Caco-2 (cell line): Measurements from ENCODE around the gene KCNH4. TPM values are rescaled to one million over a fixed set of nuclear protein-coding genes. Genes with fewer than 3 reads are reported as not detected.

Experiments used
- BruUV-seq: library from RNA; stranded (reverse); fragments of 400-500 nt; replicated peaks from 2 replicates; lab custom pipeline; 2021; lab: Mats Ljungman, UMichigan
- CTCF ChIA-PET: fragments of 300-600 bp; sonication (Branson Sonifier 250); formaldehyde crosslinking; loops from one replicate; lab custom pipeline; 2022; ENCODE audit warnings: antibody characterized with exemption; lab: Charles Lee
- POLR2A ChIA-PET: fragments of 300-600 bp; sonication (Branson Sonifier 250); formaldehyde crosslinking; loops from one replicate; lab custom pipeline; 2022; ENCODE audit warnings: antibody characterized with exemption; lab: Charles Lee
- DNase-seq, 2 experiments: peaks; one replicate each; pipeline versions ENCODE4 v3.0.0 to v3.0.0-alpha.2; 2020 to 2022
- H3K27me3 ChIP-seq: replicated peaks from 2 replicates; pipeline ENCODE4 v1.6.0; 2011; ENCODE audit warnings: low read length; ENCODE audit not compliant: control insufficient read depth, insufficient read depth
- H3K36me3 ChIP-seq: 2 replicates; pipeline ENCODE4 v1.5.1; 2011; ENCODE audit warnings: low read length; ENCODE audit not compliant: control insufficient read depth, insufficient read depth
- H3K4me1 ChIP-seq: fragments of 250-450 bp; sonication (Bioruptor Pico); 2 replicates; pipeline ENCODE4 v1.5.1; 2020; ENCODE audit warnings: mild to moderate bottlenecking
- H3K4me3 ChIP-seq: 2 replicates; pipeline ENCODE4 v1.5.1; 2011; ENCODE audit warnings: low read depth, mild to moderate bottlenecking, control low read depth, low read length
- H3K9me3 ChIP-seq: fragments of 250-450 bp; sonication (Bioruptor Pico); 2 replicates; pipeline ENCODE4 v1.5.1; 2020; ENCODE audit warnings: mild to moderate bottlenecking, moderate library complexity
- H3K27ac Mint-ChIP-seq: one replicate; pipeline ENCODE4 v1.8.0; 2022; ENCODE audit warnings: mixed read lengths; ENCODE audit not compliant: unreplicated experiment
- H3K27me3 Mint-ChIP-seq: one replicate; pipeline ENCODE4 v1.8.0; 2022; ENCODE audit warnings: mixed read lengths; ENCODE audit not compliant: insufficient read depth, unreplicated experiment
- H3K36me3 Mint-ChIP-seq: one replicate; pipeline ENCODE4 v1.8.0; 2022; ENCODE audit warnings: mild to moderate bottlenecking, mixed read lengths; ENCODE audit not compliant: insufficient read depth, unreplicated experiment
- H3K4me1 Mint-ChIP-seq: one replicate; pipeline ENCODE4 v1.8.0; 2022; ENCODE audit warnings: low read depth, mixed read lengths; ENCODE audit not compliant: unreplicated experiment
- H3K4me3 Mint-ChIP-seq: one replicate; pipeline ENCODE4 v1.8.0; 2022; ENCODE audit warnings: mild to moderate bottlenecking, moderate library complexity, mixed read lengths; ENCODE audit not compliant: unreplicated experiment
- H3K9me3 Mint-ChIP-seq: one replicate; pipeline ENCODE4 v1.8.0; 2022; ENCODE audit warnings: mixed read lengths; ENCODE audit not compliant: unreplicated experiment
- intact Hi-C: fragments of 100-400 bp; cut with micrococcal nuclease; formaldehyde crosslinking; loops from one replicate; pipeline ENCODE4 v1.10.0; 2022; ENCODE audit not compliant: unreplicated experiment
- total RNA-seq: library from RNA; stranded (reverse); gene quantifications from 2 replicates; pipeline ENCODE4 v1.2.3, GENCODE V29; 2022
- TF ChIP-seq, protein P1 (sequence below), 2 experiments: fragments of 200-600 bp in 1 of 2; IDR thresholded peaks; 1 replicate in 1 of 2; 2 replicates in 1 of 2; pipeline versions ENCODE4 v1.5.1 to v1.8.0; 2011 to 2022; ENCODE audit warnings: antibody characterized with exemption in 1 of 2, control low read depth in 1 of 2, inconsistent platforms in 1 of 2, low read depth in 1 of 2, low read length in 1 of 2, mild to moderate bottlenecking in 1 of 2, moderate library complexity in 1 of 2; ENCODE audit not compliant: insufficient read depth in 1 of 2, severe bottlenecking in 1 of 2, unreplicated experiment in 1 of 2

Gene KCNH4
- total RNA-seq, 1 experiment from 2014 or later, result 0.07 TPM

DNA sequence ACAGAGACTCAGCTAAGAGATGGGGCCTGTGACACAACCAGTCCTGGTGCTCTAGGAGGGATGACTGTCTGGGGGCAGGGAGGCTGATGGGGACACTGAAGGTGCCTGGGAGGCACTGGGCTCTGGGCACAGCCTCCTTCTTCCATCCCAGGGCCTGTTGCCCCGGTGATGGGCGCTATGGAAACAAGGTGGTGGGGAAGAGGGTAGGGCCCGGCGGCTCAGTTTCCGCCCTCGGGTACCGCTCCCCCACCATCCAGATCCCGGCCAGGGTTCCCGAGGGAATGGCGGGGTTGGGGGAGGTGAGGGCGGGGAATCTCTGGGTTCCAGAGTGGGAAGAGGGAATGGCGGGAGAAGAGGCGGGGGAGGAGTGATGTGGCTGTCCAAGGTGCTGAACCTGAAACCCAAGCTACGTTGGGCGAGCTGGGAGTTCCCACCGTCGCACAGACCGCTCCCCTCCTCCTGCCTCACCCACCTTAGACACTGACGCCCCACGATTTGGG, 981 bp downstream of the KCNH4 start:
- no TSS peak for BruUV-seq
- TF ChIP-seq, protein P1, sequence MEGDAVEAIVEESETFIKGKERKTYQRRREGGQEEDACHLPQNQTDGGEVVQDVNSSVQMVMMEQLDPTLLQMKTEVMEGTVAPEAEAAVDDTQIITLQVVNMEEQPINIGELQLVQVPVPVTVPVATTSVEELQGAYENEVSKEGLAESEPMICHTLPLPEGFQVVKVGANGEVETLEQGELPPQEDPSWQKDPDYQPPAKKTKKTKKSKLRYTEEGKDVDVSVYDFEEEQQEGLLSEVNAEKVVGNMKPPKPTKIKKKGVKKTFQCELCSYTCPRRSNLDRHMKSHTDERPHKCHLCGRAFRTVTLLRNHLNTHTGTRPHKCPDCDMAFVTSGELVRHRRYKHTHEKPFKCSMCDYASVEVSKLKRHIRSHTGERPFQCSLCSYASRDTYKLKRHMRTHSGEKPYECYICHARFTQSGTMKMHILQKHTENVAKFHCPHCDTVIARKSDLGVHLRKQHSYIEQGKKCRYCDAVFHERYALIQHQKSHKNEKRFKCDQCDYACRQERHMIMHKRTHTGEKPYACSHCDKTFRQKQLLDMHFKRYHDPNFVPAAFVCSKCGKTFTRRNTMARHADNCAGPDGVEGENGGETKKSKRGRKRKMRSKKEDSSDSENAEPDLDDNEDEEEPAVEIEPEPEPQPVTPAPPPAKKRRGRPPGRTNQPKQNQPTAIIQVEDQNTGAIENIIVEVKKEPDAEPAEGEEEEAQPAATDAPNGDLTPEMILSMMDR (IDR thresholded peaks at IDR 0.05; ENCODE audit: insufficient read depth in 1 of 2, low read depth in 1 of 2, low read length in 1 of 2, severe bottlenecking in 1 of 2, unreplicated experiment in 1 of 2), result no peak
- Histone ChIP-seq H3K27me3 (no peaks in the 10 kb centered on the region; the same call in 1 of the 2 replicates), H3K4me1 (peaks cover 20% of the 10 kb centered on the region), H3K4me3 (no peak overlapping the region), H3K9me3 (no peaks in the 10 kb centered on the region), H3K36me3 (no peaks in the 10 kb centered on the region)
- Mint-ChIP-seq H3K4me3 (peak overlapping the region; percentile 62), H3K4me1 (peaks cover 11% of the 10 kb centered on the region), H3K9me3 (no peaks in the 10 kb centered on the region), H3K27ac (no peak overlapping the region), H3K36me3 (peaks cover 5% of the 10 kb centered on the region), H3K27me3 (peaks cover 8% of the 10 kb centered on the region)
- intact Hi-C loops, result loop anchor here (5.0 kb wide), 1 partner anchor 58 kb away; the partner anchor contains the start of genes HSPB9 and KAT2A
- ChIA-PET POLR2A (no interaction called here), CTCF (no interaction called here)
- DNase-seq, result peak; percentile 58 to 70

GRCh38 chr17:42179335-42179734, 1.6 kb downstream of the KCNH4 start:
- Mint-ChIP-seq H3K4me3 (peak overlapping the region; percentile 62), H3K27ac (no peak overlapping the region), H3K36me3 (peaks cover 5% of the 10 kb centered on the region), H3K4me1 (peaks cover 11% of the 10 kb centered on the region), H3K9me3 (no peaks in the 10 kb centered on the region), H3K27me3 (peaks cover 8% of the 10 kb centered on the region)
- no peaks in the 10 kb centered on the region for H3K36me3 ChIP-seq
- no peaks in the 10 kb centered on the region for H3K9me3 ChIP-seq
- H3K4me1 ChIP-seq, result peaks cover 20% of the 10 kb centered on the region
- H3K4me3 ChIP-seq, result no peak overlapping the region
- H3K27me3 ChIP-seq, result no peaks in the 10 kb centered on the region; the same call in 1 of the 2 replicates
- CTCF ChIA-PET, result no interaction called here
- intact Hi-C loops, result no loop called here
- POLR2A ChIA-PET, result no interaction called here
- DNase-seq, result no peak
- TF ChIP-seq, protein P1 (IDR thresholded peaks at IDR 0.05; ENCODE audit: insufficient read depth in 1 of 2, low read depth in 1 of 2, low read length in 1 of 2, severe bottlenecking in 1 of 2, unreplicated experiment in 1 of 2), result no peak
- no TSS peak for BruUV-seq

- TF ChIP-seq, protein P1 (IDR thresholded peaks at IDR 0.05; ENCODE audit: insufficient read depth in 1 of 2, low read depth in 1 of 2, low read length in 1 of 2, severe bottlenecking in 1 of 2, unreplicated experiment in 1 of 2), result no peak
- Mint-ChIP-seq H3K4me1 (peaks cover 11% of the 10 kb centered on the region), H3K4me3 (no peak overlapping the region), H3K9me3 (no peaks in the 10 kb centered on the region), H3K36me3 (peaks cover 5% of the 10 kb centered on the region), H3K27me3 (peaks cover 8% of the 10 kb centered on the region), H3K27ac (no peak overlapping the region)
- Histone ChIP-seq H3K4me3 (no peak overlapping the region), H3K9me3 (no peaks in the 10 kb centered on the region), H3K27me3 (no peaks in the 10 kb centered on the region; the same call in 1 of the 2 replicates), H3K36me3 (no peaks in the 10 kb centered on the region), H3K4me1 (peaks cover 20% of the 10 kb centered on the region)
- intact Hi-C loops, result no loop called here
- CTCF ChIA-PET, result interaction anchor here (0.6 kb wide), 1 partner anchor 99 kb away, joined by 3 read pairs; no protein-coding TSS in a partner anchor
- no peak for DNase-seq
- BruUV-seq, result no TSS peak
- POLR2A ChIA-PET, result no interaction called here
These were observed 2.1 kb downstream of the KCNH4 start for GRCh38 chr17:42178817-42179216.
